Activated CD8-positive, alpha-beta memory T cell treated with anti-CD3 and anti-CD28 coated beads, Interleukin-2, amount 50 U/mL, for 4 hours (primary cell): Measurements from ENCODE around the gene COBL.

Experiments used
- DNase-seq: peaks from one replicate; pipeline ENCODE4 v3.0.0-alpha.2; 2020

COBL gene

GRCh38 chr7:51327287-51327717 lies 10.7 kb upstream of the COBL start:
- DNase-seq = no peak

GRCh38 chr7:51326656-51327286 lies 10.2 kb upstream of the COBL start:
- DNase-seq = no peak

- no peak for DNase-seq
Measured at GRCh38 chr7:51325908-51326307, 9.3 kb upstream of the COBL start.

- DNase-seq = no peak
Measured at GRCh38 chr7:51325261-51325676, 8.7 kb upstream of the COBL start.

- DNase-seq = no peak
Measured at GRCh38 chr7:51324206-51324898, 7.7 kb upstream of the COBL start.

- DNase-seq = no peak
Measured at GRCh38 chr7:51321961-51322515, 5.4 kb upstream of the COBL start.

- DNase-seq = no peak
Measured at GRCh38 chr7:51318886-51319579, 2.4 kb upstream of the COBL start.

- DNase-seq = no peak
Measured at GRCh38 chr7:51318001-51318400, 1.4 kb upstream of the COBL start.

- no peak for DNase-seq
Measured at GRCh38 chr7:51317582-51317910, 937 bp upstream of the COBL start.

- no peak for DNase-seq
Measured at GRCh38 chr7:51316262-51316665, 345 bp downstream of the COBL start.

- no peak for DNase-seq
Measured at GRCh38 chr7:51315393-51316261, 982 bp downstream of the COBL start.

- no peak for DNase-seq
Measured at GRCh38 chr7:51314726-51315125, 1.9 kb downstream of the COBL start.

- no peak for DNase-seq
Measured at GRCh38 chr7:51313738-51314425, 2.7 kb downstream of the COBL start.

GRCh38 chr7:51312951-51313737 lies 3.5 kb downstream of the COBL start:
- no peak for DNase-seq

- no peak for DNase-seq
Measured at GRCh38 chr7:51311166-51311565, 5.4 kb downstream of the COBL start.

- DNase-seq = no peak
Measured at GRCh38 chr7:51310131-51310583, 6.5 kb downstream of the COBL start.

- DNase-seq = no peak
Measured at GRCh38 chr7:51309361-51310130, 7.1 kb downstream of the COBL start.

- no peak for DNase-seq
Measured at GRCh38 chr7:51308696-51309095, 7.9 kb downstream of the COBL start.

- DNase-seq = no peak
Measured at GRCh38 chr7:51308265-51308664, 8.3 kb downstream of the COBL start.

GRCh38 chr7:51307651-51308210 lies 8.9 kb downstream of the COBL start:
- no peak for DNase-seq
